K562 (cell line): Measurements from ENCODE around the gene ZNF133.

ENCODE experiments used
- GABPA ChIP-seq: fragments of 200-800 bp; sonication (Bioruptor generic); conservative IDR thresholded peaks from 2 replicates; pipeline ENCODE4 v1.6.1; 2016; ENCODE audit warnings: low read depth, missing genetic modification characterization, missing compliant biosample characterization
- HCFC1 ChIP-seq: IDR thresholded peaks from 2 replicates; pipeline ENCODE4 v1.6.1; 2012; ENCODE audit warnings: low read depth, low read length, improper control_type of control experiment
- NUFIP1 ChIP-seq: fragments of 450-650 bp; IDR thresholded peaks from 2 replicates; pipeline ENCODE4 v1.6.1; 2018; ENCODE audit not compliant: partially characterized antibody
- POLR2A ChIP-seq: fragments of 450-650 bp; conservative IDR thresholded peaks from 2 replicates; pipeline ENCODE4 v1.6.1; 2016
- POLR2AphosphoS5 ChIP-seq: IDR thresholded peaks from 2 replicates; pipeline ENCODE4 v1.6.1; 2011; ENCODE audit warnings: mild to moderate bottlenecking, low read depth, low read length, moderate library complexity; ENCODE audit not compliant: control insufficient read depth, insufficient read depth
- SMAD1 ChIP-seq: fragments of 150-350 bp; IDR thresholded peaks from 2 replicates; pipeline ENCODE4 v1.6.1; 2014; ENCODE audit warnings: low read length, low read depth; ENCODE audit not compliant: partially characterized antibody
- SMAD2 ChIP-seq: fragments of 150-350 bp; IDR thresholded peaks from 2 replicates; pipeline ENCODE4 v1.6.1; 2014; ENCODE audit warnings: low read depth, mild to moderate bottlenecking, low read length
- SREBF2 ChIP-seq: sonication (generic); formaldehyde crosslinking; IDR thresholded peaks from 2 replicates; pipeline ENCODE4 v1.4.0; 2020; ENCODE audit warnings: mild to moderate bottlenecking, missing genetic modification reagents
- ZNF324 ChIP-seq: fragments of 250-450 bp; sonication (Bioruptor Pico); IDR thresholded peaks from 2 replicates; pipeline ENCODE4 v1.4.0; 2020; ENCODE audit warnings: mild to moderate bottlenecking
- TF ChIP-seq, protein P1 (sequence below), 3 experiments: IDR thresholded peaks in 2 of 3; conservative IDR thresholded peaks in 1 of 3; 2 replicates each; pipeline ENCODE4 v1.5.1; 2011 to 2012; ENCODE audit warnings: low read length in 3 of 3, mild to moderate bottlenecking in 3 of 3, control low read depth in 2 of 3, improper control_type of control experiment in 1 of 3, inconsistent platforms in 1 of 3, low read depth in 1 of 3, mixed read lengths in 1 of 3, moderate library complexity in 1 of 3; ENCODE audit not compliant: insufficient read depth in 2 of 3
- TF ChIP-seq, protein P2 (sequence below): fragments of 450-650 bp; conservative IDR thresholded peaks from 2 replicates; pipeline ENCODE4 v1.6.1; 2016; ENCODE audit warnings: missing genetic modification characterization, low read depth, mild to moderate bottlenecking, control low read depth, missing compliant biosample characterization
- TF ChIP-seq, protein P3 (sequence below): fragments of 450-650 bp; formaldehyde crosslinking; IDR thresholded peaks from 2 replicates; pipeline ENCODE4 v1.4.0; 2022; ENCODE audit warnings: missing genetic modification characterization
- TF ChIP-seq, protein P4 (sequence below), 2 experiments: fragments of 450-650 bp; formaldehyde crosslinking in 1 of 2; IDR thresholded peaks; 2 replicates each; pipeline versions ENCODE4 v1.4.0 to v1.6.1; 2014 to 2020; ENCODE audit warnings: mild to moderate bottlenecking in 2 of 2, borderline replicate concordance in 1 of 2, low read depth in 1 of 2

DNA sequence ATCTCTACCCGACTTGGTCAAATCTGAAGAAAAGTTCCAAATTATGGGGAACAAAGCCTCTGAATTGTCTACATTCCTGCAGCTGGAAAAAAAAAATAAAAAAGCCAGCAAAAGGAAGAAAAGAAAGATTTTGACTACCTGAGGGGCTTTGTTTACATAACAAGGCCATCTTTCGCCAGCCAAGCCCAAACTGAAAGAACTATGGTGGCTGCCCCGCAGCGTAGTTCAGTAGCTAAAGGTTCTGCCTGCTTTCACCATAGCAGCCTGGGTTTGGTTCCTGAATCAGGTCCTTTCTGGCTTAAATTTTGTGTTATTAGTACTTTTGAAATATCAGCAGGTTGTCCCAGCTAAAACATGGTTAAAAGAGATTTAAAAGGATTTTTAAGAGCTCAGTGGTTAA is 35.4 kb downstream of the ZNF133 start:
- TF ChIP-seq GABPA (tag) (no peak), SMAD1 (no peak), POLR2A (no peak), NUFIP1 (no peak), POLR2AphosphoS5 (no peak), ZNF324 (no peak), HCFC1 (no peak), SREBF2 (CRISPR knock-in tag) (no peak), SMAD2 (no peak)
- TF ChIP-seq, protein P1, sequence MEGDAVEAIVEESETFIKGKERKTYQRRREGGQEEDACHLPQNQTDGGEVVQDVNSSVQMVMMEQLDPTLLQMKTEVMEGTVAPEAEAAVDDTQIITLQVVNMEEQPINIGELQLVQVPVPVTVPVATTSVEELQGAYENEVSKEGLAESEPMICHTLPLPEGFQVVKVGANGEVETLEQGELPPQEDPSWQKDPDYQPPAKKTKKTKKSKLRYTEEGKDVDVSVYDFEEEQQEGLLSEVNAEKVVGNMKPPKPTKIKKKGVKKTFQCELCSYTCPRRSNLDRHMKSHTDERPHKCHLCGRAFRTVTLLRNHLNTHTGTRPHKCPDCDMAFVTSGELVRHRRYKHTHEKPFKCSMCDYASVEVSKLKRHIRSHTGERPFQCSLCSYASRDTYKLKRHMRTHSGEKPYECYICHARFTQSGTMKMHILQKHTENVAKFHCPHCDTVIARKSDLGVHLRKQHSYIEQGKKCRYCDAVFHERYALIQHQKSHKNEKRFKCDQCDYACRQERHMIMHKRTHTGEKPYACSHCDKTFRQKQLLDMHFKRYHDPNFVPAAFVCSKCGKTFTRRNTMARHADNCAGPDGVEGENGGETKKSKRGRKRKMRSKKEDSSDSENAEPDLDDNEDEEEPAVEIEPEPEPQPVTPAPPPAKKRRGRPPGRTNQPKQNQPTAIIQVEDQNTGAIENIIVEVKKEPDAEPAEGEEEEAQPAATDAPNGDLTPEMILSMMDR (IDR thresholded peaks at IDR 0.05 in 2 of 3, conservative IDR thresholded peaks at IDR 0.05 in 1 of 3; ENCODE audit: insufficient read depth in 2 of 3, low read depth in 1 of 3, low read length in 3 of 3), result no peak
- TF ChIP-seq, protein P2, sequence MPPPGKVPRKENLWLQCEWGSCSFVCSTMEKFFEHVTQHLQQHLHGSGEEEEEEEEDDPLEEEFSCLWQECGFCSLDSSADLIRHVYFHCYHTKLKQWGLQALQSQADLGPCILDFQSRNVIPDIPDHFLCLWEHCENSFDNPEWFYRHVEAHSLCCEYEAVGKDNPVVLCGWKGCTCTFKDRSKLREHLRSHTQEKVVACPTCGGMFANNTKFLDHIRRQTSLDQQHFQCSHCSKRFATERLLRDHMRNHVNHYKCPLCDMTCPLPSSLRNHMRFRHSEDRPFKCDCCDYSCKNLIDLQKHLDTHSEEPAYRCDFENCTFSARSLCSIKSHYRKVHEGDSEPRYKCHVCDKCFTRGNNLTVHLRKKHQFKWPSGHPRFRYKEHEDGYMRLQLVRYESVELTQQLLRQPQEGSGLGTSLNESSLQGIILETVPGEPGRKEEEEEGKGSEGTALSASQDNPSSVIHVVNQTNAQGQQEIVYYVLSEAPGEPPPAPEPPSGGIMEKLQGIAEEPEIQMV (tag), result no peak
- TF ChIP-seq, protein P3, sequence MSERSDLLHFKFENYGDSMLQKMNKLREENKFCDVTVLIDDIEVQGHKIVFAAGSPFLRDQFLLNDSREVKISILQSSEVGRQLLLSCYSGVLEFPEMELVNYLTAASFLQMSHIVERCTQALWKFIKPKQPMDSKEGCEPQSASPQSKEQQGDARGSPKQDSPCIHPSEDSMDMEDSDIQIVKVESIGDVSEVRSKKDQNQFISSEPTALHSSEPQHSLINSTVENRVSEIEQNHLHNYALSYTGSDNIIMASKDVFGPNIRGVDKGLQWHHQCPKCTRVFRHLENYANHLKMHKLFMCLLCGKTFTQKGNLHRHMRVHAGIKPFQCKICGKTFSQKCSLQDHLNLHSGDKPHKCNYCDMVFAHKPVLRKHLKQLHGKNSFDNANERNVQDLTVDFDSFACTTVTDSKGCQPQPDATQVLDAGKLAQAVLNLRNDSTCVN (CRISPR knock-in tag), result no peak
- TF ChIP-seq, protein P4, sequence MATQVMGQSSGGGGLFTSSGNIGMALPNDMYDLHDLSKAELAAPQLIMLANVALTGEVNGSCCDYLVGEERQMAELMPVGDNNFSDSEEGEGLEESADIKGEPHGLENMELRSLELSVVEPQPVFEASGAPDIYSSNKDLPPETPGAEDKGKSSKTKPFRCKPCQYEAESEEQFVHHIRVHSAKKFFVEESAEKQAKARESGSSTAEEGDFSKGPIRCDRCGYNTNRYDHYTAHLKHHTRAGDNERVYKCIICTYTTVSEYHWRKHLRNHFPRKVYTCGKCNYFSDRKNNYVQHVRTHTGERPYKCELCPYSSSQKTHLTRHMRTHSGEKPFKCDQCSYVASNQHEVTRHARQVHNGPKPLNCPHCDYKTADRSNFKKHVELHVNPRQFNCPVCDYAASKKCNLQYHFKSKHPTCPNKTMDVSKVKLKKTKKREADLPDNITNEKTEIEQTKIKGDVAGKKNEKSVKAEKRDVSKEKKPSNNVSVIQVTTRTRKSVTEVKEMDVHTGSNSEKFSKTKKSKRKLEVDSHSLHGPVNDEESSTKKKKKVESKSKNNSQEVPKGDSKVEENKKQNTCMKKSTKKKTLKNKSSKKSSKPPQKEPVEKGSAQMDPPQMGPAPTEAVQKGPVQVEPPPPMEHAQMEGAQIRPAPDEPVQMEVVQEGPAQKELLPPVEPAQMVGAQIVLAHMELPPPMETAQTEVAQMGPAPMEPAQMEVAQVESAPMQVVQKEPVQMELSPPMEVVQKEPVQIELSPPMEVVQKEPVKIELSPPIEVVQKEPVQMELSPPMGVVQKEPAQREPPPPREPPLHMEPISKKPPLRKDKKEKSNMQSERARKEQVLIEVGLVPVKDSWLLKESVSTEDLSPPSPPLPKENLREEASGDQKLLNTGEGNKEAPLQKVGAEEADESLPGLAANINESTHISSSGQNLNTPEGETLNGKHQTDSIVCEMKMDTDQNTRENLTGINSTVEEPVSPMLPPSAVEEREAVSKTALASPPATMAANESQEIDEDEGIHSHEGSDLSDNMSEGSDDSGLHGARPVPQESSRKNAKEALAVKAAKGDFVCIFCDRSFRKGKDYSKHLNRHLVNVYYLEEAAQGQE (IDR thresholded peaks at IDR 0.05; ENCODE audit: borderline replicate concordance), result no peak
- TF ChIP-seq, protein P4 (CRISPR knock-in tag; IDR thresholded peaks at IDR 0.05; ENCODE audit: low read depth), result no peak
